Embryonic facial prominence (tissue), 1 donor: ENCODE data around the gene C1orf35.
A peak's percentile ranks its signal among the peaks of the same experiment; 100 is the strongest.

ENCODE experiments used
- DNase-seq: peaks from one replicate; pipeline ENCODE4 v3.0.0-alpha.2; 2016; ENCODE audit errors: extremely low spot score

C1orf35 gene

GRCh38 chr1:228063251-228064191, 39.6 kb downstream of the C1orf35 start:
- no peak for DNase-seq

- DNase-seq, result no peak
Measured at GRCh38 chr1:228062812-228063211, 40.3 kb downstream of the C1orf35 start.

GRCh38 chr1:228062085-228062791, 40.9 kb downstream of the C1orf35 start:
- DNase-seq, result no peak

- DNase-seq, result no peak
Measured at GRCh38 chr1:228061411-228062084, 41.6 kb downstream of the C1orf35 start.

- no peak for DNase-seq
Measured at GRCh38 chr1:228060458-228061190, 42.5 kb downstream of the C1orf35 start.

DNA sequence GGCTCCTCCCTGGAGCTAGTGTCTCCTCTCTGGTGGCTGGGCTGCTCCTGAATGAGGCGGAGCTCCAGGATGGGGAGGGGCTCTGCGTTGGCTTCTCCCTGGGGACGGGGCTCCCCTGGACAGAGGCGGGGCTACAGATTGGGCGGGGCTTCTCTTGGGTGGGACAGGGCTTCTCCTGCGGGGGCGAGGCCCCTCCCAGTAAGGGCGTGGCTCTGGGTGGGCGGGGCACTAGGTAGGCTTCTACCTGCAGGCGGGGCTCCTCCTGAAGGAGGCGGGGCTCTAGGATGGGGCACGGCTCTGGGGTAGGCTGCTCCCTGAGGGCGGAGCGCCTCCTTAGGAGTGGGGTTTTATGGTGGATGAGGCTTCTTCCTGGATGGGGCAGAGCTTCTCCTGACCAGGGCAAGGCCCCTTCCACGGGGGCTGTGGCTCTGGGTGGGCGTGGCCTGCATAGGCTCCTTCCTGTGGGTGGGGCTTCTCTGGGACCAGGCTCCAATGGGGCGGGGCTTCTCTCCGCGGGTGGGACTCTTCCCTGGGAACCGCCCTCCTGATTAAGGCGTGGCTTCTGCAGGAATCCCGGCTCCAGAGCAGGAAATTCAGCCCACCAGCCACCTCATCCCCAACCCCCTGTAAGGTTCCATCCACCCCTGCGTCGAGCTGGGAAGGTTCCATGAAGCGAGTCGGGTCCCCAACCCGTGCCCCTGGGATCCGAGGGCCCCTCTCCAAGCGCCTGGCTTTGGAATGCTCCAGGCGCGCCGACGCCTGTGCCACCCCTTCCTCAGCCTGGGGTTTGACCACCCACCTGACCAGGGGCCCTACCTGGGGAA, 43.3 kb downstream of the C1orf35 start:
- peak; percentile 8 for DNase-seq

DNA sequence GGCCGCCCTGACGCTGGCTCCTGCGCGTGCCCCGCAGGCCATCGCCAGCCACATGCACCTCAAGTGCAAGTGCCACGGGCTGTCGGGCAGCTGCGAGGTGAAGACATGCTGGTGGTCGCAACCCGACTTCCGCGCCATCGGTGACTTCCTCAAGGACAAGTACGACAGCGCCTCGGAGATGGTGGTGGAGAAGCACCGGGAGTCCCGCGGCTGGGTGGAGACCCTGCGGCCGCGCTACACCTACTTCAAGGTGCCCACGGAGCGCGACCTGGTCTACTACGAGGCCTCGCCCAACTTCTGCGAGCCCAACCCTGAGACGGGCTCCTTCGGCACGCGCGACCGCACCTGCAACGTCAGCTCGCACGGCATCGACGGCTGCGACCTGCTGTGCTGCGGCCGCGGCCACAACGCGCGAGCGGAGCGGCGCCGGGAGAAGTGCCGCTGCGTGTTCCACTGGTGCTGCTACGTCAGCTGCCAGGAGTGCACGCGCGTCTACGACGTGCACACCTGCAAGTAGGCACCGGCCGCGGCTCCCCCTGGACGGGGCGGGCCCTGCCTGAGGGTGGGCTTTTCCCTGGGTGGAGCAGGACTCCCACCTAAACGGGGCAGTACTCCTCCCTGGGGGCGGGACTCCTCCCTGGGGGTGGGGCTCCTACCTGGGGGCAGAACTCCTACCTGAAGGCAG, 44.0 kb downstream of the C1orf35 start:
- DNase-seq, result no peak

DNA sequence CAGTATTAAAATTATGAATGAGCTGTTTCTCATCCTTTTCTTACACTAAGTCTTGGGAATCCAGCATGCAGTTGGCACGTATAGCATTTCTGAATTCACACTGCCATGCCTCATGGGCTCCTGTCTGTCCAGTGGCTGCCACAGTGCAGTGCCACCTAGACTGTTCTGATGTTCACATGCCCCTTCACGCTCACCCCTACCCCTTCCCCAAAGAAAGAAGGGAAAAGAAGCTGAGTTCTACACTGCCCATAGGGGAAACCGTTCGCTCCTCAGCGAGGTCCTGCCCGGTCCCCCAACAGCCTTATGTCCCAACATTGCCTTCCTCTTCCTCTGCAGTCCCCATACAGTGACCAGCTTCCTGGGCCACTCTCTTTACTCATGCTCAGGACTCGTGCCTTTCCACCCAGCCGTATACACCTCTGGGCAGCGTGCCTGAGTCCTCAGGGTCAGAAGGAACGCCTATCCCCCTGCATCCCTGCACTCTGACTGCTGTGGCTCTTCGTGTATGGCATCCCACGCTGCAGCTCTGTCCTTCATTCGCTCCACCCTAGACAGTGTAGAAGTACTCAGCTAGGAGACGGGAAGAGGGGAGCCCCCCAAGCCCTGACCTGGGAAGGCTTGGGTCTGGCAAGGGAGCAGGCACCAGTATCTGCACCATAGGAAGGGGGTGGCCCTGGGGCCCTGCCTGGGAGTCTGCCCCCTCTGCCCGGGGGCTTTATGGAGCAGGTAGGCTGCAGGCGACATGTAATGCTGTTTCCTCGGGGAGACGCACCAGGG, 44.8 kb downstream of the C1orf35 start:
- no peak for DNase-seq
